NCI-H226 (cell line): ENCODE measurements around the gene FCN1.

Source experiments
- DNase-seq: peaks from one replicate; pipeline ENCODE4 v3.0.0-alpha.2; 2015

The FCN1 gene

DNA sequence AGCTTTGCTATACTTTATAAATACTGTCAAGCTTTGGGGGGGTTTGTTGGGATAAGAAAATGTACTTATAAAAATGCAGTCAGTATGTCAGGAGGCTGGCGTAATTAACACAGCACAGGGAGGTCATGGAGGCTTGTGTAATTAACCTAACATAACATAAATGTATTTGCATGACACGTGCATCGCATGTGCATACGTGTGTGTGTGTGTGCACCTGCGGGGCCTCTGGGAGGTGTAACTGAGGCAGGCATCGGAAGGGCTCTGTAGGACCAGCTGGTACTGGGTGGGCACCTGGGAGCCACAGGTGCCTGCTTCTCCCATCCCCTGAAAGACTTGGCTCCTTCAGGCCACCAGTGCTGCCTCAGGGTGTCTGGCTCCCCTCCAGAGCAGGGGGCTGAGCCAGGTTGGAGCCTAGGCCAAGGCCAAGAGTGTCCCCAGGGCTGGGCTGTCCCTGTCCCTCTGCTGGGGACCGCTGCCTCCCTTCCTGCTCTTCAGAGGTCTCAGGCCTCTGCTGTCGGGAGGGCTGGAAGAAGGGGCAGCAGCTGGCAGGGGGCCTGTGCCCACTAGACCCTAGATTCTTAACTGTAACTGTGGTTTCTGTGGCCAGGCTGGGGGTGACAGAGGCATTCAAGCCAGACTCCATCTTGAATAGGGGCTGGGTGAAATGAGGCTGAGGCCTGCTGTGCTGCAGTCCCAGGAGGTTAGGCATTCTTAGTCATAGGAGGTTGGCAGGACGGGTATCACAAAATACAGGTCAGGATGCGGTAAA lies 28.1 kb downstream of the FCN1 start:
- no peak for DNase-seq

DNA sequence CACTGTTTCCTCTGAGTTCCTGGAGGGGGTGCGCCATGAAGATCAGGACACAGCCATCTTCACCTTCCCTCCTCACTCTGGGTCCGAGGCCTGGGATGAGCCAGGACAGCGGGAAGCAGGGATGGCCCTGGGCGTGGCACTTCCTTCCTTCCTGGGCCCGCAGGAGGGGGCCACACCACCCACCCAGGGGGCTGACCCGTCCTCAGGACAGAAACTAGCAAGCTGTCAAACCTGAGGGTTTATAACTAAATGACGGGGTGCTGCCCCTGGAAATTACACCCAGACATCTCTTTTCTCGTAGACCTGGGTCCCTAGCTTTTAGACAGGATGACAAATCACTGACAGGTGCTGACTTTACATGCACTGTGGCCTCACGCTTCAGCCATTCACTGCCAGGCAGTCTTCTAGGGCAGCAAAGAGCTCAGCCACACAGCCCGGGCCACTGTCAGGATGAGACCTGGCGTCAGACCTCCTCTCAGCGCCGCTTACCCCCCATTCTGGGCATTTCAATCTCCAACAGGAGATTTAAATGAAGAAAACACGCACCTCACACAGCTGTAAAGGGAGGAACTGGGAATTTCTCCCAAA lies 29.0 kb downstream of the FCN1 start:
- DNase-seq, result no peak

GRCh38 chr9:134887686-134888602 lies 29.8 kb downstream of the FCN1 start:
- no peak for DNase-seq

DNA sequence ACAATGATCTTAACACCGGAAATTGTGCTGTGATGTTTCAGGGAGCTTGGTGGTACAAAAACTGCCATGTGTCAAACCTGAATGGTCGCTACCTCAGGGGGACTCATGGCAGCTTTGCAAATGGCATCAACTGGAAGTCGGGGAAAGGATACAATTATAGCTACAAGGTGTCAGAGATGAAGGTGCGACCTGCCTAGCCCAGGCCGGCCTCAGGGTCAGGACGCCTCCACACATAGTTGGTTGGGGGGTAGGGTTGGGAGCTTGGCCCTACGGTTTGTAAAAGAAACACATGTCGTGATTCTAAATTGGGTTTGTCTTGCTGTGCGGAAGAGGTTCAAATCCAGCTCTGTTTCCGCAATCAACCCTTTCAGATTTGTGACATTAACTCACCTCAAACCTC lies 30.5 kb downstream of the FCN1 start:
- no peak for DNase-seq

- DNase-seq, result no peak
Observed at GRCh38 chr9:134886413-134886913, 31.2 kb downstream of the FCN1 start.

DNA sequence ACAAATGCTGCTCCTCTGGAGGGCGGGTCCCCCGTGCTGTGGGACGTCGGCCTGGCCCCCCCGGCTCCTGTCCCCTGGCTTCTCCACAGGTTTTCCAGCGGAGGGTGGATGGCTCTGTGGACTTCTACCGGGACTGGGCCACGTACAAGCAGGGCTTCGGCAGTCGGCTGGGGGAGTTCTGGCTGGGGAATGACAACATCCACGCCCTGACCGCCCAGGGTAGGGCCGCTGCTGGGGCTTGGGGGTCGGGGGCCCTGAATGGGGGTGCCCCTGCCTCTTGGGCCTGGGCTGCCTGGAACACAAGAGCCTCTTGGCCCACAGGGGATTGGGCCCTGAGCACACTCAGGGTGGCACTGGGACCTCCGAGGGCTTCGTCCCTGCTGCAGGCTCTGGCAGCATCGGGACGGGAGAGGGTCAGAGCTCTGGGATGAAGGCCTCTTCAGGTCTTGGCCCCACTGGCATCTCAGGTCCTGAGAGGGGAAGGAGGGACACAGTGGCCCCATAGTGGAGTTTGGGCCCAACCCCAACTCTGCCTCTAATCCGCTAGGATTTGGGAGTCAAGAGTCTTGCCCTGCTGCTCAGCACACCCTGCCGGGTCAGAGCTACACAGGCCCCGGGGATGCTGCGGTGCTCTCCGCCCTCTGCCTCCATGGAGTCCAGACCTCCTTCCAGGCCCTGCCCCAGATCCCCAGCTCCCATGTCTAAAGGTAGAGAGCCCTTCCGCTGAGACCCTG lies 31.9 kb downstream of the FCN1 start:
- DNase-seq, result no peak

- DNase-seq, result no peak
Observed at GRCh38 chr9:134885001-134885678, 32.6 kb downstream of the FCN1 start.

- no peak for DNase-seq
Observed at GRCh38 chr9:134884492-134884891, 33.2 kb downstream of the FCN1 start.

GRCh38 chr9:134883040-134883782 lies 34.5 kb downstream of the FCN1 start:
- no peak for DNase-seq

GRCh38 chr9:134882204-134882785 lies 35.4 kb downstream of the FCN1 start:
- no peak for DNase-seq

- DNase-seq, result no peak
Observed at GRCh38 chr9:134881313-134881670, 36.4 kb downstream of the FCN1 start.

DNA sequence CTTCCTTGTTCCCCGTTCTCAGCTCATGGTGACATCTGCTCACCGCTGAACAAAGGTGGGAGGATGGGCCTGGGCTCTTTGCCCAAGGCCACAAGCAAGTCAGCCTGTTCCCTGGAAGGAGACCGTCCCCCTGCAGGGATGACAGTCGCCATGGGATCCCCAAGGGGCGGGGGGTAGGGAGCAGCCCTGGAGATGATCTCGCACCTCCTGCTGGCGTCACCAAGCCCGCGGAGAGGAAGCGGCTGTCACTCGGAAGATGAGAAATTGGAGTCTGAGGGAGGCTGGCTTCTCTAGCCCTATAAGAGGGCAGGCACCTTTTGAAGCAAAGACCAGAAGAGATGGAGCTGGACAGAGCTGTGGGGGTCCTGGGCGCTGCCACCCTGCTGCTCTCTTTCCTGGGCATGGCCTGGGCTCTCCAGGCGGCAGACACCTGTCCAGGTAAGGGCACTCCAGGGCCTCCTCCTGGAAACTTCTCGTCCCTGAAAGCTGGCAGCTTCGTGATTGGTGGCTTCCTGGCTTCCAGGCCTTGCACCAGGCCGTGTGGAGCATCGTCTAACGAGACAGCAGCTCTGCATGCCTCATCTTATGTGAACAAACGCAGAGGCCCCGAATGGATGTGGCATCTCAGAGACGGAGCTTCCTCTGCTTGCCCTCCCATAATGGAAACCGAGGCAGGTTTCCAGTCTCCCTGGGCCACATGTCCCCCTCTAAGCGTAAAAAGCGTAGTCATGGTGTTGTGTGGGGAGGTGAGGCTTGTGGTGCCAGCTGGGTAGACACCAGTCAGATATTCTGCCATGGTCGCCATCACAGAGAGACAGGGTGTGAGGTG lies 37.0 kb downstream of the FCN1 start, which contains the start of gene FCN2:
Gene FCN2, plus strand, starts transcription at position 327 of the 829 bp plus-strand sequence. Its CDS starts 12 bp downstream, at position 339.
- no peak for DNase-seq

- DNase-seq, result no peak
Observed at GRCh38 chr9:134879664-134880483, 37.8 kb downstream of the FCN1 start.

DNA sequence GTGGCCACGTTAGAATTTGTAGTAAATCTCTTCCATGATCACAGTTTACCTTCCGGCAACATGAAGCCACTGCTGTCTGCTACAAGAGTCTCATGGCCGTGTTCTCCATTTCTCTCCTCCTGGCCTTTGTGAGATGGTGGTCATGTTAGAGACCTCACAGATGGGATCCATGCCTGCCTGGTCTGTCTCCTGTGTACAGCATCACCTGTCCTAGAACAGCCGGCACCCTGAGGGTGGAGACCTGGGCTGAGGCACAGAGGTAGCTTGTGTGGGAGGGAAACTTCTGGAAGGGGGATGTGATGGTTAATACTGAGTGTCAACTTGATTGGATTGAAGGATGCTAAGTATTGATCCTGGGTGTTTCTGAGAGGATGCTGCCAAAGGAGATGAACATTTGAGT lies 40.2 kb downstream of the FCN1 start:
- DNase-seq, result no peak

GRCh38 chr9:134875371-134875770 lies 42.3 kb downstream of the FCN1 start:
- no peak for DNase-seq

- no peak for DNase-seq
Observed at GRCh38 chr9:134872482-134873231, 45.1 kb downstream of the FCN1 start.

GRCh38 chr9:134871697-134872340 lies 45.9 kb downstream of the FCN1 start:
- no peak for DNase-seq
